ENCODE results near the gene MEF2A.

DNA sequence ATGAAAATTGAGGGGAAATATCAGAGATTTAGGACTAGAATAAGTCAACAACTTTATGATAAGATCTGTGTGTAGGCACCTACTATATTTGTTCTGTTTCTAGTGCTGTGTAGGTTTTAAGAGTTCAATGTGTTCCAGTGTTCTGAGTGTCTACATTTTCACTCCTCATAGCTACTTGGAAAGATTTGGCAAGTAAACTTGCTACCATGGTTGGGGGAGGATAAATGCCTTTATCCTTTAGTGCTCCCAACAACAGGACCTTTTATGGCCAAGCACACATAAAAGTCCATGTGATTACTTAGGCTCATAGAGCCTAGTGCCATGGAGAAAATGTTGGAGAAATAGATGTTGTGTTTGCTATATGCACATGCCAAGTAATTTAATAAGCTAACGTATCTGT, 103.5 kb downstream of the MEF2A start:
- TF ChIP-seq, protein P1, sequence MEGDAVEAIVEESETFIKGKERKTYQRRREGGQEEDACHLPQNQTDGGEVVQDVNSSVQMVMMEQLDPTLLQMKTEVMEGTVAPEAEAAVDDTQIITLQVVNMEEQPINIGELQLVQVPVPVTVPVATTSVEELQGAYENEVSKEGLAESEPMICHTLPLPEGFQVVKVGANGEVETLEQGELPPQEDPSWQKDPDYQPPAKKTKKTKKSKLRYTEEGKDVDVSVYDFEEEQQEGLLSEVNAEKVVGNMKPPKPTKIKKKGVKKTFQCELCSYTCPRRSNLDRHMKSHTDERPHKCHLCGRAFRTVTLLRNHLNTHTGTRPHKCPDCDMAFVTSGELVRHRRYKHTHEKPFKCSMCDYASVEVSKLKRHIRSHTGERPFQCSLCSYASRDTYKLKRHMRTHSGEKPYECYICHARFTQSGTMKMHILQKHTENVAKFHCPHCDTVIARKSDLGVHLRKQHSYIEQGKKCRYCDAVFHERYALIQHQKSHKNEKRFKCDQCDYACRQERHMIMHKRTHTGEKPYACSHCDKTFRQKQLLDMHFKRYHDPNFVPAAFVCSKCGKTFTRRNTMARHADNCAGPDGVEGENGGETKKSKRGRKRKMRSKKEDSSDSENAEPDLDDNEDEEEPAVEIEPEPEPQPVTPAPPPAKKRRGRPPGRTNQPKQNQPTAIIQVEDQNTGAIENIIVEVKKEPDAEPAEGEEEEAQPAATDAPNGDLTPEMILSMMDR (conservative IDR thresholded peaks at IDR 0.05 in 1 of 2, IDR thresholded peaks at IDR 0.05 in 1 of 2; ENCODE audit: extremely low read depth in 1 of 2, insufficient read depth in 1 of 2, low read depth in 1 of 2, low read length in 2 of 2) = no peak
- TF ChIP-seq EZH2 (IDR thresholded peaks at IDR 0.05; ENCODE audit: borderline replicate concordance, low read length) = no peak

All from mammary epithelial cell (primary cell).